ENCODE measurements around the gene TTC31. TPM values are rescaled to one million over a fixed set of nuclear protein-coding genes. Genes with fewer than 3 reads are reported as not detected.
"Not testable (repeated sequence)": the region's sequence is repeated elsewhere in the genome, so short reads cannot be mapped to it uniquely, and the experiment has no call there.

Gene TTC31
- 17.3 and 17.5 TPM in 2 replicates for total RNA-seq (2014; rRNA removed; shearing (Covaris generic))

GRCh38 chr2:74482801-74483674 lies at the start of gene TTC31, which contains the start of gene CCDC142:
Gene TTC31 (plus strand): TSS chr2:74483081. CDS start chr2:74483096, 15 bp downstream.
Gene CCDC142 (minus strand): TSS chr2:74482998. CDS start chr2:74482837, 161 bp downstream.
- peak; percentile 95 for DNase-seq (ENCODE audit: low read depth)

DNA sequence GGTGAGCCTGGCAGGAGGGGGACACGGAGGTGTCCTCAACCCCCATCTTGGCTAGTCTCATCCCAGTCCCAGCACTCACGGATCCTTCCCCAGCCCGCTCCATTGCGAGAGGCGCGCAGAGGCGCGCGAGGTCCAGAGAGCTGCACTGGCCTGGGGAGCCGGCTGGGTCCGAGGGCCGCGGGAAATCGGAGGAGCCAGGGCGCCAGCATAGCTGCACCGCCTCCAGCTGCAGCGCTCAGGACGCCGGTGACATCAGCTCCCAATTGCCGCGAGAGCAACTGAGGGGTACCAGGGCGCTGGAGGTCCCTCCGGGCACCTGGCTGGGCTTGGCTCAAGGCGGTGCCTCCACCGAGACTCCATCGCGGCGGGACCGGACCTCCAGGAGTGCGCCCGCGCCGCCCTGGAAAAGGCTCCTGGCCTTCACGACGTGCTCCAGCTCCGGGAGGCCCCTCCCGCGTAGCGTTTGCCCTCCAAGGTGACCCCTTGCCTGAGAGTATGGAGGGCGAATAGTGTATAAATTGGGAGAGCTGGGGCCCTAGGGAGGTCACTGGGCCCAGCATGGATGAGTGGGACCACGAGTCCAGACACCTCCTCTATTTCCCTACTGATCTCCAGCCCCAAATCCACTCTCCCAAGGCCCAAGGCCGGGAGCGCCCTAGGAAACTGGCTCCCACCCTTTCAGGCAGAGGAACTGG lies 46.6 kb upstream of the TTC31 start:
- DNase-seq (ENCODE audit: low read depth) = no peak

DNA sequence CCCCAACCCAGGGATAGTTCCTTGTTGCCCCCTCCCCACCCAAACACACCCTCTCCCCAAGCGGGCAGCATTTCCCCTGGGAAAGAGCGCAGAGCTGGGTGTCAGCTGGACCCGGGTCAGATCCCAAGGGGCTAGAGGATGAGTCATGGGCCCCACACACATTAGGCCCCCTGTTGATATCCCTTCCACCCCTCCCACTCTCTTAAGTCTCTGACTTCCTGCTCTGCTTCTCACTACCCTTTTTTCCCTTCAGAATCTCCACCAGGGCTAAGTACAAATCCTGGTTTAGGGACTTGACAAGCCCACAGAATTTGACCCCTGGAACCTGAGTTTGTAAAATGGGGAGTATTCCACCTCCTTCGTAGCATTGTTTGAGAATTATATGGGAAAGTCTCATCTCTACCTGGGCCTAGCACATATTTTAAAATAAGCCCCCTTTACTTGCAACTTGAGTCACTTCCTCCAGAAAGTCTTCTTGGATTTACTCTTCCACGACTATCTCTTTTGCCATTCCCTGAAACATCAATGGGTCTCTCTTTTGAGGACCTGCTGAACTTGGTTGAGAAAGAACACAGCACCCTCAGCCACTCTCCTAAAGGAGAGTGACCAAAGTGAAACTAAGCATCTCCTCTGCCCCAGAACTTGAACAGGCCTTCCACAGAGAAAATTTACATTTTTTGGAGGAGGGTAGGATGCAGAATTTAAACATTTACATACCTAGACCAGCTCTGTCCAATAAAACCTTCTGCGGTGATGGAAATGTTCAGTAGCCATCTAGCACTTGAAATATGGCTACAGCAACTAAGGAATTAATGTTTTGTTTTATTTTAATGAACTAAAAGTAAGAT lies 45.8 kb upstream of the TTC31 start:
- no peak for DNase-seq (ENCODE audit: low read depth)

GRCh38 chr2:74438248-74438647 lies 44.6 kb upstream of the TTC31 start:
- no peak for DNase-seq (ENCODE audit: low read depth)

GRCh38 chr2:74439373-74439772 lies 43.5 kb upstream of the TTC31 start:
- no peak for DNase-seq (ENCODE audit: low read depth)

GRCh38 chr2:74439803-74440377 lies 43.0 kb upstream of the TTC31 start:
- peak; percentile 76 for DNase-seq (ENCODE audit: low read depth)

- DNase-seq (ENCODE audit: low read depth) = peak; percentile 87
These were observed 42.3 kb upstream of the TTC31 start for GRCh38 chr2:74440378-74441169.

GRCh38 chr2:74441170-74441689 lies 41.7 kb upstream of the TTC31 start:
- no peak for DNase-seq (ENCODE audit: low read depth)

DNA sequence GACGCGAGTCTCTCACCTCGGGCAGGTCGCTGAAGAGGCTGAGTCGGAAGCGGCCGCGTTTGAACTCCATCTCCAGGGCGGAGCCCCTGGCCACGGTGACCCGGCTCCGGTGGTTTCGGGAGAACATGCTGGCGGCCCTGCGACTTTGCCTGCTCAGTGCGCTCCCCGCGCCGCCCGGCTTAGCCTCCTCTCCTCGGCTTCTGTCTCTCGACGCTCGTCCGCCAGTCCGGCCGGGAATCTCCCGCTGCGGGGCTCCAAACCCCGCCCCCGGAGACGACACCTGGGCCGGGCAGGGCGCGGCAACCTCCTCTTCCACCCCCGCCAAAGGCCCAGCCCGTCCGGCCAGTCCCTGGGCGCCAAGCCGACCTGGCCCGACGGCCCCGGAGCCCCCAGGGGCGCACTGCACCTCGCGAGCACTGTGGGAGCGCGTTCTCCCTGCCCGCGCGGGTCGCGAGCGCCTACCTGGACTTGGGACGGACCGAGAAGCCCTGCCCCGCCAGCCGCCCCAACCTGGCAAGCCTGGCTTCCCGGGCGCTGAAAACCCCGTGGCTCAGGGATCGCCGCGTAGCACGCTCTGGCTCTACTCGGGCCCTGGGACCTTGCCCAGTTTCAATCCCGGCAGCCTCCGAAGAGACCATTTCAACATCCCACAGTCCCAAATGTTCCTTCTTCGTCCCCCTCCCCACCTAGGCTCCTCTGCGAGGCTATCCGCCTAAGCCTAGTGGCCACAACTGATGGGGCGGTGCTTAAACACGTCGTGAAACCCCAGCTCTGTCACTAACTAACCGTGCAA lies 41.0 kb upstream of the TTC31 start, which contains the start of gene RTKN:
Gene RTKN (minus strand): TSS at position 248 of the 793 bp plus-strand sequence. CDS start 121 bp downstream, at position 127.
- DNase-seq (ENCODE audit: low read depth) = no peak

- DNase-seq (ENCODE audit: low read depth) = not testable (repeated sequence)
These were observed 40.2 kb upstream of the TTC31 start for GRCh38 chr2:74442483-74443297.

DNA sequence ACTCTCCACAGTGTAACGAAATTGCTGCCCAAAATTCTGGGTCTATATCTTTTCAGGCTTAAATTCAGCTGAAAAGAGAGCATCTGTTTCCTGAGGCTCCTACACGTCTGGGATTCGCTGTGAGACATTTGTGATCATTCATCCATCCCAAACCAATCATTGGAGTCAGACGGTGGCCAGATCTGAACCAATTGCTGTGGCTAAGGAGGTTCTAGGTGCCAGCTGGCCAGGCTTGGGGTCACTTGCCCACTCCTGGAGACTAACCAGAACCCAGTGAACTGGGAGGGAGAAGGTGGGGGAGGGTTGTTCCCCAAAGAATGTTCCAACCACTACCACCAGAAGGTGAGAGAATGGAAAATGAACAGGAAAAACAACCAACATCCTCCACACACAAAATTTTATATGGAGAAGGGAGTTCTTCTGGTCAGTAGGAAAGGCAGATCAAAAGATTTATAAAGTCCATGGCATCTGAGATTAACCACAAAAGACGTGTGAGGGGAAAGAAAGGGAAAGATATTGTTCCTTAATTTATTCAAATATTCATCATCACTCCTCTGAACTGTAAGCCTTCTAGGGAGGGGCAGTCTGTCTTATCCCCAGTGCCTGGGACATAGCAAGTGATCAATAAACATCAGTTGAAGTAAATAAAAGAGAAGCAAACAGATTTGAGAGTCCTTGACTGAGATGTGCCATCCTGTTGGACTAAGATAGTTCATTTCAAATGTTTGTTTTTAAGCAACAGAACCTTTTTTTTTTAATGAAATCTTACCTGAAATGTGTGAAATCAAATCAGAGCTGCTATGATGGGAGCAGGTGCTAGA lies 38.2 kb upstream of the TTC31 start:
- no peak for DNase-seq (ENCODE audit: low read depth)

GRCh38 chr2:74447230-74447999 lies 35.5 kb upstream of the TTC31 start:
- DNase-seq (ENCODE audit: low read depth) = no peak

DNA sequence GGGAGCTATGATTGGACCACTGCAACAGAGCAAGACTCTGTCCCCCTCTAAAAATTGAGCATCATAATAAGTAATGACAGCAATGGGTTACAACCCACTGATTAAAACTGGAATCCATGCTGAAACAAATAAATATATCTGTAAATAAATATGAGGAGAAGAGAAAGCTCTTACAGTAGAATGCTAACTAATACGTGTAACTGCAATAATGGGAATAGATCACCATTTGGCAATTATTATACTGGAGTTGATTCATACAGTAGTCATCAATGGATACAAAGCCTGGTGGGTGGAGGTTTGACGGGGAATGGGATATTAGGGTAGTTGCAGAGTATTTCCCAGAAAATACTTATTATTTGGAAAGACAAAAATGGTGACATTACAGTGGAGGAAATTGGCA lies 34.1 kb upstream of the TTC31 start:
- DNase-seq (ENCODE audit: low read depth) = no peak

DNA sequence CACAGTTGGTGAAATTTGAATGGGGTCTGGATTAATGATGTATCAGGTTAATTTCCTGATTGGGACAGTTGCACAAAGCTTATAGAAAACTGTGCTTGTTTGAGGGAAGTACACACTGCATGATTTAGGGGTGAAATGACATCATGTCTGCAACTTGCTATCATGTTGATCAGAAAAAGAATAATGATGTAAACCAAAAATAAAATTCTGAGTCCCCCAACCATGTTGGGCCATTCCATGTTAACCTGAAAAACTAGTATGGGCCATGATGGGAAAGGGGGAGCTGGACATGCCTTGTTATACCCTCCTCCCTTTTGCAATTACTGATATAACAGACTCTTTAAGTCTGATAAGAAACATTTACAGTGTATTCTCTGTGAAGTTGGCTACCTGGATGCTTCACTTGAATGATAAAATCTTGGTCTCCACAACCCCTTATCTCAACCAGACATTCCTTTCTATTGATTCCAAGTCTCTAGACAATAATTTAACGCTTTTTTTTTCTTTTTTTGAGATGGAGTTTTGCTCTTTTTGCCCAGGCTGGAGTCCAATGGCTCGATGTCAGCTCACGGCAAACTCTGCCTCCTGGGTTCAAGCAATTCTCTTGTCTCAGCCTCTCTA lies 32.2 kb upstream of the TTC31 start:
- no peak for DNase-seq (ENCODE audit: low read depth)

GRCh38 chr2:74454654-74455511 lies 28.0 kb upstream of the TTC31 start, which contains the start of gene INO80B:
Gene INO80B (plus strand): TSS chr2:74455087. CDS start chr2:74455117, 30 bp downstream.
- DNase-seq (ENCODE audit: low read depth) = peak; percentile 98
